Activated CD8-positive, alpha-beta memory T cell treated with anti-CD3 and anti-CD28 coated beads, Interleukin-2, amount 10 ng/mL, durations not matched to agents 7 days and 5 days (primary cell): ENCODE measurements around the gene C17orf67. TPM values are rescaled to one million over a fixed set of nuclear protein-coding genes. Genes with fewer than 3 reads are reported as not detected.
"Not testable (repeated sequence)": the region's sequence is repeated elsewhere in the genome, so short reads cannot be mapped to it uniquely, and the experiment has no call there.

Source experiments
- ATAC-seq: fragments of 150-1000 bp; cut with Tn5 transposase; one replicate; pipeline ENCODE4 v1.10.0; 2021; ENCODE audit warnings: moderate library complexity
- CTCF ChIA-PET: fragments of 350-600 bp; sonication (Branson Sonifier 250); formaldehyde crosslinking; loops from one replicate; lab custom pipeline; 2021; ENCODE audit warnings: antibody characterized with exemption; lab: Charles Lee
- DNase-seq: peaks from one replicate; pipeline ENCODE4 v3.0.0-alpha.2; 2020
- H3K27ac Mint-ChIP-seq: one replicate; pipeline ENCODE4 v1.8.0; 2021; ENCODE audit warnings: mild to moderate bottlenecking, mixed read lengths
- H3K27me3 Mint-ChIP-seq: one replicate; pipeline ENCODE4 v1.8.0; 2021; ENCODE audit warnings: mixed read lengths
- H3K36me3 Mint-ChIP-seq: one replicate; pipeline ENCODE4 v1.8.0; 2021; ENCODE audit warnings: mild to moderate bottlenecking, mixed read lengths
- H3K4me1 Mint-ChIP-seq: one replicate; pipeline ENCODE4 v1.8.0; 2021; ENCODE audit warnings: mixed read lengths
- H3K4me3 Mint-ChIP-seq: one replicate; pipeline ENCODE4 v1.8.0; 2021; ENCODE audit warnings: mild to moderate bottlenecking, moderate library complexity, mixed read lengths
- H3K9me3 Mint-ChIP-seq: one replicate; pipeline ENCODE4 v1.8.0; 2022; ENCODE audit warnings: low read depth, mixed read lengths
- total RNA-seq, 2 experiments: library from RNA; stranded (reverse); gene quantifications; one replicate each; pipeline ENCODE4 v1.2.3, GENCODE V29; 2021

Gene C17orf67
- total RNA-seq, 2 experiments from 2014 or later, result 4.2 to 5.7 TPM

DNA sequence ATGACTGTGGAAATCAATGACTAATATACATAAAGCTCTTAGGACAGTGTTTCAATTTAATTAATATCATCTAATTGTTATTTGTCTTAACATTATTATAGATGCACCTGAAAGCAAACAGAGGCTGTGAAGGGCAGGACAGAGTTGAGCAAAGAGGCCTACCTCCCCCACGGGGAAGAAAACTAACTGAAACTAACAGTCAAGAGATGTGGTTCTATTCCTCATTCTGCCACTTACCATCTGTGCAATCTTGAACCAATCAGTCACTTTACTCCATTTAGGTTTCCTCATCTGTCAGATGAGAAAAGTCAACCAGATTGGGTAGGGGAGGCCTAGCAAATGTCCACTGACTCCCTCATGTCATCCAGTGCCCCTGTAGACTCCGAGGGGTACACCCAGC lies 59.1 kb downstream of the C17orf67 start:
- CTCF ChIA-PET, result interaction anchor here (1.0 kb wide), 1 partner anchor 10 kb away, joined by 3 read pairs; no protein-coding TSS in a partner anchor
- Mint-ChIP-seq H3K4me3 (no peak overlapping the region), H3K9me3 (no peaks in the 10 kb centered on the region), H3K27me3 (peaks cover 26% of the 10 kb centered on the region), H3K27ac (no peak overlapping the region), H3K4me1 (peaks cover 8% of the 10 kb centered on the region), H3K36me3 (no peaks in the 10 kb centered on the region)
- ATAC-seq (no peak), DNase-seq (no peak)

DNA sequence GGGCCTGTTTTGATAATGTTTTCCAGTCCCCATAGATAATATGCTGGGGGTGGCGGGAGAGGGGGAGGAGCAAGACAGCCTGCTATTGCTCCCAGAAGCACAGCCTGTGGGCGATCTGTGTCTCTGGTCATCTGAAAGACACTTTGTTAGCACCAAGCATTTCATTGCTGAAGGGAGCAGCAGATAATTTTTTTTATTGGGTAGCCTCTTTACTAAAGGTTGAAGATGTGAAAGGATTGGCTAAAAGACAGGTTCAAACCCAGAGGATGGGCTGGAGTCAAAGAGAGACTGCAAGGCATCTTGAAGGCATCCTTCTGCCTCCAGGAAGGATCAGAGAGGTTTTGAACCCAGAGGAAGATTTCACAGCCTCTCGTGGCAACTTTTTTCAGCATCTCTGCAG lies 60.6 kb downstream of the C17orf67 start:
- Mint-ChIP-seq H3K27ac (no peak overlapping the region), H3K27me3 (peaks cover 18% of the 10 kb centered on the region), H3K9me3 (no peaks in the 10 kb centered on the region), H3K4me3 (no peak overlapping the region), H3K36me3 (no peaks in the 10 kb centered on the region), H3K4me1 (no peaks in the 10 kb centered on the region)
- ATAC-seq (no peak), DNase-seq (no peak)
- CTCF ChIA-PET, result no interaction called here

GRCh38 chr17:56772442-56772841 lies 61.3 kb downstream of the C17orf67 start:
- Mint-ChIP-seq H3K9me3 (no peaks in the 10 kb centered on the region), H3K4me3 (no peak overlapping the region), H3K36me3 (no peaks in the 10 kb centered on the region), H3K27ac (no peak overlapping the region), H3K27me3 (peaks cover 17% of the 10 kb centered on the region), H3K4me1 (no peaks in the 10 kb centered on the region)
- no peak for DNase-seq
- ATAC-seq, result no peak
- CTCF ChIA-PET, result interaction anchor here (1.4 kb wide), 1 partner anchor 10 kb away, joined by 4 read pairs; no protein-coding TSS in a partner anchor

GRCh38 chr17:56771975-56772374 lies 61.7 kb downstream of the C17orf67 start:
- no peak overlapping the region for H3K4me3 Mint-ChIP-seq
- CTCF ChIA-PET, result interaction anchor here (1.4 kb wide), 1 partner anchor 10 kb away, joined by 4 read pairs; no protein-coding TSS in a partner anchor

DNA sequence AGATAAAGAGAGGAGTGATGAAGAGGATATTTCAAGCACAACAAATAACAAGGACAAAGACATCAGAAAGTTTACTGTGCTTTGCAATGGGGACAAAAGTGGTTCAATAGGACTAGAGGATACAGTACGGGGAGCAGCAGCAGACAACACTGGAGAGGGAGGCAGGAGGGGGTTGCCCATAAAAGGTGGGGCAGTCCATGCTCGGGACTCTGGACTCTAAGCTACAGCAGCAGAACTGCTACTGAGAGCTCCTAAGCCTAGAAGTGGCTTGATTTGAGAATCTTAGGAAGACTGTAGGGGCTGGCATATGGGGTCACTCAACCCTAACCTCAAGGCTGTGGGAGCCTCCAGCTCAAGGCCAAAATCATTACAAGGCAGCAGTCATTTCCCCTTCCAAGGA lies 62.2 kb downstream of the C17orf67 start:
- ATAC-seq, result no peak
- Mint-ChIP-seq H3K4me1 (no peaks in the 10 kb centered on the region), H3K27ac (no peak overlapping the region), H3K9me3 (no peaks in the 10 kb centered on the region), H3K36me3 (no peaks in the 10 kb centered on the region), H3K27me3 (peaks cover 11% of the 10 kb centered on the region), H3K4me3 (no peak overlapping the region)
- no peak for DNase-seq
- CTCF ChIA-PET, result interaction anchor here (1.4 to 1.5 kb wide), 2 partner anchors 8 to 11 kb away, joined by 4 to 8 read pairs; no protein-coding TSS in a partner anchor

More at GRCh38 chr17:56771975-56772374, 61.7 kb downstream of the C17orf67 start:
- no peak overlapping the region for H3K27ac Mint-ChIP-seq
- no peaks in the 10 kb centered on the region for H3K9me3 Mint-ChIP-seq
- peaks cover 13% of the 10 kb centered on the region for H3K27me3 Mint-ChIP-seq
- no peaks in the 10 kb centered on the region for H3K4me1 Mint-ChIP-seq
- no peak for DNase-seq
- no peaks in the 10 kb centered on the region for H3K36me3 Mint-ChIP-seq
- no peak for ATAC-seq

- no peak for ATAC-seq
- no peak for DNase-seq
- Mint-ChIP-seq H3K36me3 (no peaks in the 10 kb centered on the region), H3K9me3 (no peaks in the 10 kb centered on the region), H3K4me1 (no peaks in the 10 kb centered on the region), H3K4me3 (no peak overlapping the region), H3K27ac (no peak overlapping the region), H3K27me3 (peaks cover 16% of the 10 kb centered on the region)
- CTCF ChIA-PET, result interaction anchor here (1.5 kb wide), 1 partner anchor 9 kb away, joined by 8 read pairs; no protein-coding TSS in a partner anchor
These were observed 63.3 kb downstream of the C17orf67 start for GRCh38 chr17:56770427-56770826.

- peaks cover 6% of the 10 kb centered on the region for H3K4me1 Mint-ChIP-seq
- H3K4me3 Mint-ChIP-seq, result no peak overlapping the region
- H3K9me3 Mint-ChIP-seq, result no peaks in the 10 kb centered on the region
- peaks cover 16% of the 10 kb centered on the region for H3K27me3 Mint-ChIP-seq
- no peak for ATAC-seq
- no peaks in the 10 kb centered on the region for H3K36me3 Mint-ChIP-seq
- CTCF ChIA-PET, result interaction anchor here (0.7 to 1.0 kb wide), 2 partner anchors 9 to 50 kb away, joined by 3 to 4 read pairs; no protein-coding TSS in a partner anchor
- no peak for DNase-seq
- H3K27ac Mint-ChIP-seq, result no peak overlapping the region
These were observed 68.3 kb downstream of the C17orf67 start for GRCh38 chr17:56765449-56765848.

DNA sequence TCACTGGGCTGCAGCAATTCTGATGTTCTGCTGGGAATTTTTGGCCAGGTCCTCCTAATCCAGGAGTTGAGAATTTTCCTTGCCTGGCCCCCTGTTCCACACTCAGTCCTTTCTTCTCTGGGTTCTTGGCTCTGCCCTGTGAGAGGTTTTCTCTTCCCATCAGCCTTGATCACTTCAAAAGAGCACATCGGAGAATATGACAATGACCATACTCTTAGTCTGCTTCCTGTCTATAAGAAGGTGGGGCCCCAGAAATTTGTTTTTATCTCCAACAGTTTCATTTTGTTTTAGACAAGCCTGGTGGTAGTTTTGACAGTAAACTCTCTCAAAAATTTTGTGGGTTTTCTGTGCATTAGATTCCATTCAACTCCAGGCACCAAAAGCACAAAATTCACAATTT lies 70.7 kb downstream of the C17orf67 start:
- no peak for DNase-seq

DNA sequence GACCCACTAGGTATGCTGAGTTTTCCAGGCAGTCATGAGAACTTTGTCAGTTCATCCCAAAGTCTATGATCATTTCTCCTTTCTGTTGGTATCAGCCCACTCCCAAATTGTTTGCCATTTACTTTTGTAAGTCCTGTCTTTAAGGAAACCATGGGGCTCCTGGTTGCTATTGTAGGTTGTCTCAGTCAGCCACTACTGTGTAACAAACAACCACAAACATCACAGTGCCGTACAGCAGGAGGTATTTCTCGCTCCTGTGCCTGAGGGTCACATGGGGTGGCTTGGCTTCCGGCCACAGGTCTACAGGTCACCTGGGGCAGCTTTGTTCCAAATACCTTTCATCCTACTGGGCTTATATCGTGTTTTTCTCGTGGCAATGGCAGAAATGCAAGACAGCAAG lies 71.6 kb downstream of the C17orf67 start:
- Mint-ChIP-seq H3K36me3 (no peaks in the 10 kb centered on the region), H3K9me3 (no peaks in the 10 kb centered on the region), H3K27ac (no peak overlapping the region), H3K27me3 (peaks cover 19% of the 10 kb centered on the region), H3K4me3 (no peak overlapping the region), H3K4me1 (peaks cover 6% of the 10 kb centered on the region)
- no peak for DNase-seq
- CTCF ChIA-PET, result no interaction called here
- ATAC-seq, result no peak

More for the DNA sequence above, 70.7 kb downstream of the C17orf67 start:
- H3K27ac Mint-ChIP-seq, result no peak overlapping the region
- no peak overlapping the region for H3K4me3 Mint-ChIP-seq
- H3K4me1 Mint-ChIP-seq, result peaks cover 6% of the 10 kb centered on the region
- H3K9me3 Mint-ChIP-seq, result no peaks in the 10 kb centered on the region
- CTCF ChIA-PET, result interaction anchor here (1.4 kb wide), 1 partner anchor 17 kb away, joined by 9 read pairs; no protein-coding TSS in a partner anchor
- H3K27me3 Mint-ChIP-seq, result peaks cover 15% of the 10 kb centered on the region
- H3K36me3 Mint-ChIP-seq, result no peaks in the 10 kb centered on the region
- ATAC-seq, result peak; percentile 23

GRCh38 chr17:56761387-56761786 lies 72.3 kb downstream of the C17orf67 start:
- CTCF ChIA-PET, result interaction anchor here (1.9 kb wide), 1 partner anchor 19 kb away, joined by 7 read pairs; no protein-coding TSS in a partner anchor
- Mint-ChIP-seq H3K36me3 (no peaks in the 10 kb centered on the region), H3K27me3 (peaks cover 23% of the 10 kb centered on the region)

DNA sequence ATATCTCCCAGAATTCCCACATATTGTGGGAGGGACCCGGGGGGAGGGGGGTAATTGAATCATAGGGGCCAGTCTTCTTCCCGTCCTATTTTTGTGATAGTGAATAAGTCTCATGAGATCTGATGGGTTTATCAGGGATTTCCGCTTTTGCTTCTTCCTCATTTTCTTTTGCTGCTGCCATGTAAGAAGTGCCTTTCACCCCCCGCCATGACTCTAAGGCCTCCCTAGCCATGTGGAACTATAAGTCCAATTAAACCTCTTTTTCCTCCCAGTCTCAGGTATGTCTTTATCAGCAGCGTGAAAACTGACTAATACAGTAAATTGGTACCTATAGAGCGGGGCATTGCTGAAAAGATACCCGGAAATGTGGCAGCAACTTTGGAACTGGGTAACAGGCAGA lies 76.1 kb downstream of the C17orf67 start:
- not testable (repeated sequence) for DNase-seq, H3K27ac Mint-ChIP-seq
- H3K27me3 Mint-ChIP-seq, result peaks cover 23% of the 10 kb centered on the region

More at GRCh38 chr17:56761387-56761786, 72.3 kb downstream of the C17orf67 start:
- DNase-seq (no peak), ATAC-seq (no peak)
- no peak overlapping the region for H3K4me3 Mint-ChIP-seq
- H3K27ac Mint-ChIP-seq, result no peak overlapping the region
- H3K4me1 Mint-ChIP-seq, result peaks cover 6% of the 10 kb centered on the region
- H3K9me3 Mint-ChIP-seq, result no peaks in the 10 kb centered on the region

GRCh38 chr17:56756536-56756935 lies 77.2 kb downstream of the C17orf67 start:
- Mint-ChIP-seq H3K27ac (no peak overlapping the region), H3K27me3 (peaks cover 22% of the 10 kb centered on the region), H3K4me3 (no peak overlapping the region), H3K36me3 (no peaks in the 10 kb centered on the region), H3K4me1 (no peaks in the 10 kb centered on the region), H3K9me3 (no peaks in the 10 kb centered on the region)
- CTCF ChIA-PET, result interaction anchor here (1.0 kb wide), 1 partner anchor 9 kb away, joined by 3 read pairs; no protein-coding TSS in a partner anchor
- no peak for DNase-seq
- no peak for ATAC-seq

More for the DNA sequence above, 76.1 kb downstream of the C17orf67 start:
- H3K36me3 Mint-ChIP-seq, H3K4me1 Mint-ChIP-seq, ATAC-seq, H3K4me3 Mint-ChIP-seq, CTCF ChIA-PET, H3K9me3 Mint-ChIP-seq: not testable (repeated sequence)

GRCh38 chr17:56755310-56755709 lies 78.4 kb downstream of the C17orf67 start:
- no peak overlapping the region for H3K27ac Mint-ChIP-seq
- CTCF ChIA-PET, result no interaction called here

DNA sequence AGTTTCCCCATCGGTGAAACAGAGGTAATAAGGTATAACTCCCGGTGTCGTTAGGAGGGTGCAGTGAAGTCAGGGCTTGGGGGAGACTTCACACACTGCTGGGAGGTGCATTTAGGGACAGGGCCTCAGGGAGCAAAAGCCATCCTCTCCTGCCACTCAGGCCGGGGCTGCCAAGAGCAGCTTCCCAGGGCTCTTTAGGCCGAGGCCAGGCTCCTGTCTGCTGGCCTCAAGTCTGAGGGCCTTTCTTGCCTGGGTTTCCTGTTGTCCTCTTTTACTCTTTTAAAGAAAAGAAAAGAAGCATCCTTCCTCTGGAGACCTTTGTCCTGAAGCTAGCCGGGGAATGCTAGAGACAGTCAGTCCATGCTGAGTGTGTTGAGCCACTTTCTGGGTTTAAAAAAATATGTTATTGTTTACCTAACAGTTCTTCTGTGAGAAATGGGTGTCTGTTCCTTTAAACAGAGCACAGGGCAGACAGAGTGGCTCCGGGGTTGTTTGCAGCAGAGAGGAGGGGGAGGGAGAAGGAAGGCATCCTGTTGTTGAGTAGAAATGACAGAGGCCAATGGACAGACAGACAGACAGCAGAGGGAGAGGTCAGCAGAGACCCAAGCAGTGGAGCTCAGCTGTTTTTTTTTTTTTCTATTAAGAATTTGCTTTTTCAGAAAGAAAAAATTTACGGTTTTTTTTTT lies 79.1 kb downstream of the C17orf67 start:
- ATAC-seq, result no peak
- CTCF ChIA-PET, result no interaction called here
- peaks cover 22% of the 10 kb centered on the region for H3K27me3 Mint-ChIP-seq
- H3K4me1 Mint-ChIP-seq, result no peaks in the 10 kb centered on the region
- no peak overlapping the region for H3K4me3 Mint-ChIP-seq
- no peaks in the 10 kb centered on the region for H3K36me3 Mint-ChIP-seq
- no peaks in the 10 kb centered on the region for H3K9me3 Mint-ChIP-seq
- no peak overlapping the region for H3K27ac Mint-ChIP-seq
- DNase-seq, result no peak

More at GRCh38 chr17:56755310-56755709, 78.4 kb downstream of the C17orf67 start:
- no peak overlapping the region for H3K4me3 Mint-ChIP-seq
- peaks cover 22% of the 10 kb centered on the region for H3K27me3 Mint-ChIP-seq
- no peaks in the 10 kb centered on the region for H3K36me3 Mint-ChIP-seq
- H3K9me3 Mint-ChIP-seq, result no peaks in the 10 kb centered on the region
- no peaks in the 10 kb centered on the region for H3K4me1 Mint-ChIP-seq
- no peak for ATAC-seq
- no peak for DNase-seq
